ENCODE measurements around the gene TSC1.

DNA sequence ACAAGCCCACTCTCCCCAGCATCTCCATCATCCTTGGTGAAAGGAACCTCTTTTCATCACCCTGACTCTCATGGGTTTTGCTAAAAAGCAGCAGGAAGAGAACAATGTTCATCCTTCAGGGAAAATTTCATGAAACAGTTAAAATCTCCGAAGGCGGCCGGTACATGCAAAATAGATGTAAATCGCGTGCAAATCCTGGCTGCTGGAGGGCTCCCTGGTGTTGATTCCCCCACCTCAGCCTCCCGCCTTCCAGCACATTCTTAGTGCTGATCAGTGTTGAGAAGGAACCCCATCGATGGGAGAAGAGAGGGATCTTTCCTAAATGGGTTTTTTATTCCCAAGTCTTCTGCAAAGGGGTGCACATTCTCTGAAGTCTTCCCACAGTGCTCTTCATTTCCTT is 25.4 kb upstream of the TSC1 start:
- TF ChIP-seq ZNF274 (IDR thresholded peaks at IDR 0.05; ENCODE audit: insufficient read depth, insufficient read length) (no peak), STAT1 (conservative IDR thresholded peaks at IDR 0.05) (no peak), BHLHE40 (IDR thresholded peaks at IDR 0.05; ENCODE audit: borderline replicate concordance in 1 of 2, low read depth in 2 of 2, low read length in 1 of 2) (no peak), EP300 (IDR thresholded peaks at IDR 0.05; ENCODE audit: borderline replicate concordance in 1 of 2, control insufficient read depth in 1 of 2, low read depth in 2 of 2, low read length in 2 of 2) (no peak), NFYB (IDR thresholded peaks at IDR 0.05; ENCODE audit: insufficient read depth, low read depth, low read length) (no peak), HCFC1 (IDR thresholded peaks at IDR 0.05; ENCODE audit: low read length) (no peak), CBFB (IDR thresholded peaks at IDR 0.05; ENCODE audit: low read depth) (no peak), POLR2AphosphoS2 (IDR thresholded peaks at IDR 0.05; ENCODE audit: low read depth, low read length) (no peak)
- TF ChIP-seq, protein P1, sequence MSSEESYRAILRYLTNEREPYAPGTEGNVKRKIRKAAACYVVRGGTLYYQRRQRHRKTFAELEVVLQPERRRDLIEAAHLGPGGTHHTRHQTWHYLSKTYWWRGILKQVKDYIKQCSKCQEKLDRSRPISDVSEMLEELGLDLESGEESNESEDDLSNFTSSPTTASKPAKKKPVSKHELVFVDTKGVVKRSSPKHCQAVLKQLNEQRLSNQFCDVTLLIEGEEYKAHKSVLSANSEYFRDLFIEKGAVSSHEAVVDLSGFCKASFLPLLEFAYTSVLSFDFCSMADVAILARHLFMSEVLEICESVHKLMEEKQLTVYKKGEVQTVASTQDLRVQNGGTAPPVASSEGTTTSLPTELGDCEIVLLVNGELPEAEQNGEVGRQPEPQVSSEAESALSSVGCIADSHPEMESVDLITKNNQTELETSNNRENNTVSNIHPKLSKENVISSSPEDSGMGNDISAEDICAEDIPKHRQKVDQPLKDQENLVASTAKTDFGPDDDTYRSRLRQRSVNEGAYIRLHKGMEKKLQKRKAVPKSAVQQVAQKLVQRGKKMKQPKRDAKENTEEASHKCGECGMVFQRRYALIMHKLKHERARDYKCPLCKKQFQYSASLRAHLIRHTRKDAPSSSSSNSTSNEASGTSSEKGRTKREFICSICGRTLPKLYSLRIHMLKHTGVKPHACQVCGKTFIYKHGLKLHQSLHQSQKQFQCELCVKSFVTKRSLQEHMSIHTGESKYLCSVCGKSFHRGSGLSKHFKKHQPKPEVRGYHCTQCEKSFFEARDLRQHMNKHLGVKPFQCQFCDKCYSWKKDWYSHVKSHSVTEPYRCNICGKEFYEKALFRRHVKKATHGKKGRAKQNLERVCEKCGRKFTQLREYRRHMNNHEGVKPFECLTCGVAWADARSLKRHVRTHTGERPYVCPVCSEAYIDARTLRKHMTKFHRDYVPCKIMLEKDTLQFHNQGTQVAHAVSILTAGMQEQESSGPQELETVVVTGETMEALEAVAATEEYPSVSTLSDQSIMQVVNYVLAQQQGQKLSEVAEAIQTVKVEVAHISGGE (CRISPR knock-in tag; IDR thresholded peaks at IDR 0.05) = no peak
- TF ChIP-seq, protein P2, sequence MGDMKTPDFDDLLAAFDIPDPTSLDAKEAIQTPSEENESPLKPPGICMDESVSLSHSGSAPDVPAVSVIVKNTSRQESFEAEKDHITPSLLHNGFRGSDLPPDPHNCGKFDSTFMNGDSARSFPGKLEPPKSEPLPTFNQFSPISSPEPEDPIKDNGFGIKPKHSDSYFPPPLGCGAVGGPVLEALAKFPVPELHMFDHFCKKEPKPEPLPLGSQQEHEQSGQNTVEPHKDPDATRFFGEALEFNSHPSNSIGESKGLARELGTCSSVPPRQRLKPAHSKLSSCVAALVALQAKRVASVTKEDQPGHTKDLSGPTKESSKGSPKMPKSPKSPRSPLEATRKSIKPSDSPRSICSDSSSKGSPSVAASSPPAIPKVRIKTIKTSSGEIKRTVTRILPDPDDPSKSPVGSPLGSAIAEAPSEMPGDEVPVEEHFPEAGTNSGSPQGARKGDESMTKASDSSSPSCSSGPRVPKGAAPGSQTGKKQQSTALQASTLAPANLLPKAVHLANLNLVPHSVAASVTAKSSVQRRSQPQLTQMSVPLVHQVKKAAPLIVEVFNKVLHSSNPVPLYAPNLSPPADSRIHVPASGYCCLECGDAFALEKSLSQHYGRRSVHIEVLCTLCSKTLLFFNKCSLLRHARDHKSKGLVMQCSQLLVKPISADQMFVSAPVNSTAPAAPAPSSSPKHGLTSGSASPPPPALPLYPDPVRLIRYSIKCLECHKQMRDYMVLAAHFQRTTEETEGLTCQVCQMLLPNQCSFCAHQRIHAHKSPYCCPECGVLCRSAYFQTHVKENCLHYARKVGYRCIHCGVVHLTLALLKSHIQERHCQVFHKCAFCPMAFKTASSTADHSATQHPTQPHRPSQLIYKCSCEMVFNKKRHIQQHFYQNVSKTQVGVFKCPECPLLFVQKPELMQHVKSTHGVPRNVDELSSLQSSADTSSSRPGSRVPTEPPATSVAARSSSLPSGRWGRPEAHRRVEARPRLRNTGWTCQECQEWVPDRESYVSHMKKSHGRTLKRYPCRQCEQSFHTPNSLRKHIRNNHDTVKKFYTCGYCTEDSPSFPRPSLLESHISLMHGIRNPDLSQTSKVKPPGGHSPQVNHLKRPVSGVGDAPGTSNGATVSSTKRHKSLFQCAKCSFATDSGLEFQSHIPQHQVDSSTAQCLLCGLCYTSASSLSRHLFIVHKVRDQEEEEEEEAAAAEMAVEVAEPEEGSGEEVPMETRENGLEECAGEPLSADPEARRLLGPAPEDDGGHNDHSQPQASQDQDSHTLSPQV (IDR thresholded peaks at IDR 0.05) = no peak
- TF ChIP-seq, protein P3, sequence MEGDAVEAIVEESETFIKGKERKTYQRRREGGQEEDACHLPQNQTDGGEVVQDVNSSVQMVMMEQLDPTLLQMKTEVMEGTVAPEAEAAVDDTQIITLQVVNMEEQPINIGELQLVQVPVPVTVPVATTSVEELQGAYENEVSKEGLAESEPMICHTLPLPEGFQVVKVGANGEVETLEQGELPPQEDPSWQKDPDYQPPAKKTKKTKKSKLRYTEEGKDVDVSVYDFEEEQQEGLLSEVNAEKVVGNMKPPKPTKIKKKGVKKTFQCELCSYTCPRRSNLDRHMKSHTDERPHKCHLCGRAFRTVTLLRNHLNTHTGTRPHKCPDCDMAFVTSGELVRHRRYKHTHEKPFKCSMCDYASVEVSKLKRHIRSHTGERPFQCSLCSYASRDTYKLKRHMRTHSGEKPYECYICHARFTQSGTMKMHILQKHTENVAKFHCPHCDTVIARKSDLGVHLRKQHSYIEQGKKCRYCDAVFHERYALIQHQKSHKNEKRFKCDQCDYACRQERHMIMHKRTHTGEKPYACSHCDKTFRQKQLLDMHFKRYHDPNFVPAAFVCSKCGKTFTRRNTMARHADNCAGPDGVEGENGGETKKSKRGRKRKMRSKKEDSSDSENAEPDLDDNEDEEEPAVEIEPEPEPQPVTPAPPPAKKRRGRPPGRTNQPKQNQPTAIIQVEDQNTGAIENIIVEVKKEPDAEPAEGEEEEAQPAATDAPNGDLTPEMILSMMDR (IDR thresholded peaks at IDR 0.05 in 2 of 3, conservative IDR thresholded peaks at IDR 0.05 in 1 of 3; ENCODE audit: control insufficient read depth in 2 of 3, extremely low read depth in 1 of 3, insufficient read depth in 1 of 3, low read depth in 3 of 3, low read length in 3 of 3) = no peak
- TF ChIP-seq, protein P4, sequence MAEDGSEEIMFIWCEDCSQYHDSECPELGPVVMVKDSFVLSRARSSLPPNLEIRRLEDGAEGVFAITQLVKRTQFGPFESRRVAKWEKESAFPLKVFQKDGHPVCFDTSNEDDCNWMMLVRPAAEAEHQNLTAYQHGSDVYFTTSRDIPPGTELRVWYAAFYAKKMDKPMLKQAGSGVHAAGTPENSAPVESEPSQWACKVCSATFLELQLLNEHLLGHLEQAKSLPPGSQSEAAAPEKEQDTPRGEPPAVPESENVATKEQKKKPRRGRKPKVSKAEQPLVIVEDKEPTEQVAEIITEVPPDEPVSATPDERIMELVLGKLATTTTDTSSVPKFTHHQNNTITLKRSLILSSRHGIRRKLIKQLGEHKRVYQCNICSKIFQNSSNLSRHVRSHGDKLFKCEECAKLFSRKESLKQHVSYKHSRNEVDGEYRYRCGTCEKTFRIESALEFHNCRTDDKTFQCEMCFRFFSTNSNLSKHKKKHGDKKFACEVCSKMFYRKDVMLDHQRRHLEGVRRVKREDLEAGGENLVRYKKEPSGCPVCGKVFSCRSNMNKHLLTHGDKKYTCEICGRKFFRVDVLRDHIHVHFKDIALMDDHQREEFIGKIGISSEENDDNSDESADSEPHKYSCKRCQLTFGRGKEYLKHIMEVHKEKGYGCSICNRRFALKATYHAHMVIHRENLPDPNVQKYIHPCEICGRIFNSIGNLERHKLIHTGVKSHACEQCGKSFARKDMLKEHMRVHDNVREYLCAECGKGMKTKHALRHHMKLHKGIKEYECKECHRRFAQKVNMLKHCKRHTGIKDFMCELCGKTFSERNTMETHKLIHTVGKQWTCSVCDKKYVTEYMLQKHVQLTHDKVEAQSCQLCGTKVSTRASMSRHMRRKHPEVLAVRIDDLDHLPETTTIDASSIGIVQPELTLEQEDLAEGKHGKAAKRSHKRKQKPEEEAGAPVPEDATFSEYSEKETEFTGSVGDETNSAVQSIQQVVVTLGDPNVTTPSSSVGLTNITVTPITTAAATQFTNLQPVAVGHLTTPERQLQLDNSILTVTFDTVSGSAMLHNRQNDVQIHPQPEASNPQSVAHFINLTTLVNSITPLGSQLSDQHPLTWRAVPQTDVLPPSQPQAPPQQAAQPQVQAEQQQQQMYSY (CRISPR knock-in tag; IDR thresholded peaks at IDR 0.05) = no peak
